OCI-LY3 (cell line): Measurements from ENCODE around the gene MMRN2.

Experiments
- H2AFZ ChIP-seq: fragments of 200-600, 300-600 bp; shearing (Covaris generic); 2 replicates; pipeline ENCODE4 v1.6.0; 2014; ENCODE audit warnings: antibody characterized with exemption, low read depth, low read length
- H3K27ac ChIP-seq: fragments of 200-600, 300-600 bp; sonication (generic); 2 replicates; pipeline ENCODE4 v1.5.1; 2014; ENCODE audit warnings: mild to moderate bottlenecking, low read length, moderate library complexity, mixed read lengths
- H3K27me3 ChIP-seq: fragments of 200-600, 300-600 bp; sonication (generic); 2 replicates; pipeline ENCODE4 v1.6.1; 2014; ENCODE audit warnings: low read depth, low read length, mixed read lengths
- H3K36me3 ChIP-seq: fragments of 200-600, 300-600 bp; sonication (generic); replicated peaks from 2 replicates; pipeline ENCODE3; 2014; ENCODE audit warnings: low read depth, low read length, mixed read lengths
- H3K4me1 ChIP-seq: fragments of 300-600, 200-600 bp; sonication (generic); 2 replicates; pipeline ENCODE4 v1.6.1; 2014; ENCODE audit warnings: low read length, mixed read lengths
- H3K4me2 ChIP-seq: fragments of 200-600, 300-600 bp; sonication (generic); 2 replicates; pipeline ENCODE4 v1.6.1; 2014; ENCODE audit warnings: low read length, mixed read lengths
- H3K4me3 ChIP-seq: fragments of 300-600, 200-600 bp; sonication (generic); 2 replicates; pipeline ENCODE4 v1.5.1; 2014; ENCODE audit warnings: antibody characterized with exemption, mild to moderate bottlenecking, low read length, moderate library complexity
- H3K79me2 ChIP-seq: fragments of 300-600, 200-600 bp; shearing (Covaris generic); 2 replicates; pipeline ENCODE4 v1.6.1; 2014; ENCODE audit warnings: mild to moderate bottlenecking, low read length, mixed read lengths
- H3K9ac ChIP-seq: fragments of 300-600, 200-600 bp; shearing (Covaris generic); 2 replicates; pipeline ENCODE4 v1.6.0; 2014; ENCODE audit warnings: mild to moderate bottlenecking, low read length, moderate library complexity
- H3K9me3 ChIP-seq: fragments of 200-600, 300-600 bp; shearing (Covaris generic); 2 replicates; pipeline ENCODE4 v1.6.1; 2014; ENCODE audit warnings: low read length, mixed read lengths; ENCODE audit not compliant: insufficient read depth
- H4K20me1 ChIP-seq: fragments of 200-600, 300-600 bp; sonication (generic); 2 replicates; pipeline ENCODE4 v1.6.1; 2016; ENCODE audit warnings: low read length, mixed read lengths; ENCODE audit not compliant: insufficient read depth
- CTCF ChIP-seq: fragments of 200-600, 300-600 bp; sonication (generic); IDR thresholded peaks from 2 replicates; pipeline ENCODE4 v1.5.1; 2014; ENCODE audit warnings: antibody characterized with exemption, low read length, low read depth
- EZH2phosphoT487 ChIP-seq: fragments of 200-600 bp; shearing (Covaris generic); IDR thresholded peaks from 2 replicates; pipeline ENCODE4 v1.6.1; 2018; ENCODE audit warnings: antibody characterized with exemption, mixed run types, low read depth

The MMRN2 gene

GRCh38 chr10:86968271-86968993 lies 11.0 kb upstream of the MMRN2 start, which contains the start of gene ADIRF:
TSS of gene ADIRF (plus strand) at chr10:86968482. CDS start at chr10:86968545, 63 bp downstream.
- H3K27ac ChIP-seq: peak within 1 kb of the TSS; percentile 100

GRCh38 chr10:86967481-86967941 lies 10.1 kb upstream of the MMRN2 start:
- H3K27me3 ChIP-seq: no peaks in the 10 kb centered on the region
- H3K4me1 ChIP-seq: peaks cover 82% of the 10 kb centered on the region
- H3K4me3 ChIP-seq: peak overlapping the region; percentile 98
- peak overlapping the region; percentile 100 for H3K9ac ChIP-seq
- peaks cover 30% of the 10 kb centered on the region for H3K36me3 ChIP-seq
- TF ChIP-seq EZH2phosphoT487 (no peak), CTCF (no peak)
- H3K79me2 ChIP-seq: peaks cover 72% of the 10 kb centered on the region
- peak overlapping the region; percentile 100 for H3K27ac ChIP-seq
- peak overlapping the region; percentile 85 for H3K4me2 ChIP-seq
- no peaks in the 10 kb centered on the region for H4K20me1 ChIP-seq
- no peaks in the 10 kb centered on the region for H3K9me3 ChIP-seq
- H2AFZ ChIP-seq: no peak overlapping the region

More at GRCh38 chr10:86968271-86968993, 11.0 kb upstream of the MMRN2 start, which contains the start of gene ADIRF:
- Histone ChIP-seq H3K4me2 (peak within 1 kb of the TSS; percentile 85), H3K4me3 (peak within 1 kb of the TSS; percentile 98), H3K9me3 (no peaks in the 10 kb centered on the region), H3K9ac (peak within 1 kb of the TSS; percentile 100), H2AFZ (no peak within 1 kb of the TSS), H3K27me3 (no peaks in the 10 kb centered on the region), H3K36me3 (peaks cover 29% of the 10 kb centered on the region), H3K79me2 (peaks cover 63% of the 10 kb centered on the region), H3K4me1 (peaks cover 72% of the 10 kb centered on the region), H4K20me1 (no peaks in the 10 kb centered on the region)
- TF ChIP-seq EZH2phosphoT487: no peak

GRCh38 chr10:86965986-86966654 lies 8.7 kb upstream of the MMRN2 start:
- H2AFZ ChIP-seq: no peak overlapping the region
- peak overlapping the region; percentile 85 for H3K4me2 ChIP-seq
- H3K9ac ChIP-seq: peak overlapping the region; percentile 100
- peak overlapping the region; percentile 98 for H3K4me3 ChIP-seq
- peaks cover 74% of the 10 kb centered on the region for H3K79me2 ChIP-seq
- no peaks in the 10 kb centered on the region for H3K27me3 ChIP-seq
- H3K4me1 ChIP-seq: peaks cover 86% of the 10 kb centered on the region
- H4K20me1 ChIP-seq: no peaks in the 10 kb centered on the region
- H3K9me3 ChIP-seq: no peaks in the 10 kb centered on the region
- H3K27ac ChIP-seq: peak overlapping the region; percentile 100
- peaks cover 30% of the 10 kb centered on the region for H3K36me3 ChIP-seq
- TF ChIP-seq EZH2phosphoT487 (no peak), CTCF (no peak)

GRCh38 chr10:86964847-86965190 lies 7.4 kb upstream of the MMRN2 start:
- H2AFZ ChIP-seq: no peak overlapping the region
- H3K9me3 ChIP-seq: no peaks in the 10 kb centered on the region
- H3K27ac ChIP-seq: peak overlapping the region; percentile 100
- peak overlapping the region; percentile 100; the same call in 1 of the 2 replicates for H3K9ac ChIP-seq
- peaks cover 62% of the 10 kb centered on the region for H3K79me2 ChIP-seq
- peak overlapping the region; percentile 85 for H3K4me2 ChIP-seq
- H4K20me1 ChIP-seq: no peaks in the 10 kb centered on the region
- peaks cover 95% of the 10 kb centered on the region for H3K4me1 ChIP-seq
- TF ChIP-seq CTCF (no peak), EZH2phosphoT487 (no peak)
- H3K27me3 ChIP-seq: no peaks in the 10 kb centered on the region
- peaks cover 25% of the 10 kb centered on the region for H3K36me3 ChIP-seq
- peak overlapping the region; percentile 98; the same call in 1 of the 2 replicates for H3K4me3 ChIP-seq
